H1 (cell line): Measurements from ENCODE around the gene GRIA2. TPM values are rescaled to one million over a fixed set of nuclear protein-coding genes. Genes with fewer than 3 reads are reported as not detected.

Experiments used
- ATF3 ChIP-seq: IDR thresholded peaks from 2 replicates; pipeline ENCODE4 v1.6.1; 2011; ENCODE audit warnings: low read depth, mild to moderate bottlenecking, low read length; ENCODE audit not compliant: insufficient read depth
- SIN3A ChIP-seq, 2 experiments: IDR thresholded peaks in 1 of 2; conservative IDR thresholded peaks in 1 of 2; 2 replicates each; pipeline ENCODE4 v1.6.1; 2011 to 2012; ENCODE audit warnings: low read length in 2 of 2, improper control_type of control experiment in 1 of 2, low read depth in 1 of 2, mild to moderate bottlenecking in 1 of 2
- polyA plus RNA-seq, 7 experiments: library from polyadenylated mRNA; depleted of rRNA in 3 of 7; stranded (reverse) in 5 of 7; unstranded in 2 of 7; fragments of >200 nt in 5 of 7; fragments of 200-250 nt in 2 of 7; gene quantifications; 1 replicate in 5 of 7; 2 replicates in 1 of 7; 4 replicates in 1 of 7; pipeline versions ENCODE4 v1.2.1 to v1.2.3, GENCODE V29; 2011 to 2013; ENCODE audit warnings: missing spikeins in 2 of 7, mixed read lengths in 2 of 7
- total RNA-seq: library from RNA; stranded (reverse); fragmentation: NEBNext Ultra II Directional; extraction: Animal tissue kit (Norgen Biotek cat#: 25700); gene quantifications from 2 replicates; pipeline ENCODE4 v1.2.1, GENCODE V29; 2021

GRIA2 gene
- total and polyA plus RNA-seq, 2 of the 8 experiments (the other 6 are each of a cell fraction or from before 2014, with no cell fraction given), result not detected

- TF ChIP-seq SIN3A (conservative IDR thresholded peaks at IDR 0.05 in 1 of 2, IDR thresholded peaks at IDR 0.05 in 1 of 2; ENCODE audit: low read depth in 1 of 2, low read length in 2 of 2) (no peak), ATF3 (no peak)
Observed at GRCh38 chr4:157226601-157227000, 6.1 kb downstream of the GRIA2 start (continued).
